Retinal pigment epithelial cell (primary cell): ENCODE results near the gene IER3IP1.

Experiments used
- DNase-seq: peaks from one replicate; pipeline ENCODE4 v3.0.0-alpha.2; 2010; ENCODE audit warnings: low read depth
- H3K4me3 ChIP-seq: 2 replicates; pipeline ENCODE4 v1.5.1; 2011; ENCODE audit warnings: mild to moderate bottlenecking, low read length, control low read depth, moderate library complexity
- CTCF ChIP-seq: conservative IDR thresholded peaks from 2 replicates; pipeline ENCODE4 v1.5.1; 2011; ENCODE audit warnings: low read depth, low read length, control low read depth, inconsistent platforms

IER3IP1 gene

GRCh38 chr18:47143153-47143552 is 33.0 kb downstream of the IER3IP1 start:
- H3K4me3 ChIP-seq = no peak overlapping the region
- DNase-seq = no peak
- no peak for TF ChIP-seq CTCF

- DNase-seq = no peak
- TF ChIP-seq CTCF = no peak
Observed at GRCh38 chr18:47141289-47141688, 34.9 kb downstream of the IER3IP1 start.

GRCh38 chr18:47121146-47121545 is 55.0 kb downstream of the IER3IP1 start:
- H3K4me3 ChIP-seq = no peak overlapping the region
- DNase-seq = no peak
- no peak for TF ChIP-seq CTCF

More at GRCh38 chr18:47141289-47141688, 34.9 kb downstream of the IER3IP1 start:
- no peak overlapping the region for H3K4me3 ChIP-seq

- no peak for DNase-seq
- TF ChIP-seq CTCF = no peak
- no peak overlapping the region for H3K4me3 ChIP-seq
Observed at GRCh38 chr18:47120428-47120827, 55.7 kb downstream of the IER3IP1 start.

GRCh38 chr18:47118981-47119380 is 57.2 kb downstream of the IER3IP1 start:
- no peak overlapping the region for H3K4me3 ChIP-seq
- no peak for DNase-seq
- no peak for TF ChIP-seq CTCF

GRCh38 chr18:47115205-47115604 is 61.0 kb downstream of the IER3IP1 start:
- H3K4me3 ChIP-seq = no peak overlapping the region
- no peak for DNase-seq
- no peak for TF ChIP-seq CTCF

GRCh38 chr18:47113796-47114540 is 62.2 kb downstream of the IER3IP1 start:
- no peak for TF ChIP-seq CTCF
- H3K4me3 ChIP-seq = no peak overlapping the region
- no peak for DNase-seq
